GM12864 (cell line): ENCODE measurements around the gene NDRG3.

ENCODE experiments used
- DNase-seq: peaks from one replicate; pipeline ENCODE4 v3.0.0-alpha.2; 2011; ENCODE audit warnings: low read depth
- H3K4me3 ChIP-seq: 2 replicates; pipeline ENCODE4 v1.5.1; 2011; ENCODE audit warnings: mild to moderate bottlenecking, low read depth, low read length, control low read depth
- TF ChIP-seq, protein P1 (sequence below): IDR thresholded peaks from 2 replicates; pipeline ENCODE4 v1.5.1; 2011; ENCODE audit warnings: low read depth, mild to moderate bottlenecking, moderate library complexity, low read length, control low read depth, inconsistent platforms; ENCODE audit errors: missing control alignments

Gene NDRG3

DNA sequence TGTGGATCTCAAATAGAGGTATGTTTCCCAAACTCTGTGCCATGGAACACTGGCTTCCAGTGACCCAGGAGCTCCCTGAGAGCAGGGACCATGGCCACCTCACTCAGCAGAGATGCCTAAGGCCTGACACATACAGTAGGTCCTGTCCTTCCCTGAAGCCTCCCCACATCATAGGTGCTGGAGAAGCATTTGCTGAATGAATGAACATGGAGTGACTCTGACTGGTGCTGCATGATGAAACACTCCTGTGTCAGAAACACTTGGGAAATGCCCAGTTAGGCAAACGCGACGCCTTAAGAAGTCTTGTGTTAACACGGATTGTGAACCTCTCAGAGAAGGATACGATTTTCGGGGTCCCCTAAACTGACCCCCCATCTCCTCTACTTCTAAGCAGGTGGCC is 114.2 kb downstream of the NDRG3 start:
- TF ChIP-seq, protein P1, sequence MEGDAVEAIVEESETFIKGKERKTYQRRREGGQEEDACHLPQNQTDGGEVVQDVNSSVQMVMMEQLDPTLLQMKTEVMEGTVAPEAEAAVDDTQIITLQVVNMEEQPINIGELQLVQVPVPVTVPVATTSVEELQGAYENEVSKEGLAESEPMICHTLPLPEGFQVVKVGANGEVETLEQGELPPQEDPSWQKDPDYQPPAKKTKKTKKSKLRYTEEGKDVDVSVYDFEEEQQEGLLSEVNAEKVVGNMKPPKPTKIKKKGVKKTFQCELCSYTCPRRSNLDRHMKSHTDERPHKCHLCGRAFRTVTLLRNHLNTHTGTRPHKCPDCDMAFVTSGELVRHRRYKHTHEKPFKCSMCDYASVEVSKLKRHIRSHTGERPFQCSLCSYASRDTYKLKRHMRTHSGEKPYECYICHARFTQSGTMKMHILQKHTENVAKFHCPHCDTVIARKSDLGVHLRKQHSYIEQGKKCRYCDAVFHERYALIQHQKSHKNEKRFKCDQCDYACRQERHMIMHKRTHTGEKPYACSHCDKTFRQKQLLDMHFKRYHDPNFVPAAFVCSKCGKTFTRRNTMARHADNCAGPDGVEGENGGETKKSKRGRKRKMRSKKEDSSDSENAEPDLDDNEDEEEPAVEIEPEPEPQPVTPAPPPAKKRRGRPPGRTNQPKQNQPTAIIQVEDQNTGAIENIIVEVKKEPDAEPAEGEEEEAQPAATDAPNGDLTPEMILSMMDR = no peak
- H3K4me3 ChIP-seq = no peak overlapping the region
- DNase-seq = no peak

GRCh38 chr20:36629719-36630681 is 115.9 kb downstream of the NDRG3 start:
- H3K4me3 ChIP-seq = no peak overlapping the region
- no peak for DNase-seq
- TF ChIP-seq, protein P1 = no peak

DNA sequence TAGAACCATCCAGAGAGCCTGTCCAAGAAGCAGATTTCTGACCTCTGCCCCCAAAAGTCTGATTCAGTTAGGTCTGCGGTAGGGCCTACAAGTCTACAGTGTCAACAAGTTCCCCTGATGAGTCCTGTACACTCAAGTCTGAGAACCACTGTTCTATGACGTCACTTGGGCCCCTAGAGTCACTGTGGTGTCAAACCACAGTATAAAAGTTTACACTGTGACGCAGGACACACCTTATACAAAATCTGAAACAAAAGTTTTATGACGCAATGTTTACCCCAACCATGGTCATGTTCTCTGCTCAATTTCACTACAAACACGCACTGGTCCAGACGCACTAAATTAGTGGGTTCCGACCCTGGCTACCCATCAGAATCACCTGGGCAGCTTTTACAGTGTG is 117.8 kb downstream of the NDRG3 start:
- H3K4me3 ChIP-seq = no peak overlapping the region
- TF ChIP-seq, protein P1 = no peak

GRCh38 chr20:36624944-36625324 is 121.0 kb downstream of the NDRG3 start:
- no peak overlapping the region for H3K4me3 ChIP-seq
- TF ChIP-seq, protein P1 = no peak
- no peak for DNase-seq

More for the DNA sequence above, 117.8 kb downstream of the NDRG3 start:
- DNase-seq = no peak

DNA sequence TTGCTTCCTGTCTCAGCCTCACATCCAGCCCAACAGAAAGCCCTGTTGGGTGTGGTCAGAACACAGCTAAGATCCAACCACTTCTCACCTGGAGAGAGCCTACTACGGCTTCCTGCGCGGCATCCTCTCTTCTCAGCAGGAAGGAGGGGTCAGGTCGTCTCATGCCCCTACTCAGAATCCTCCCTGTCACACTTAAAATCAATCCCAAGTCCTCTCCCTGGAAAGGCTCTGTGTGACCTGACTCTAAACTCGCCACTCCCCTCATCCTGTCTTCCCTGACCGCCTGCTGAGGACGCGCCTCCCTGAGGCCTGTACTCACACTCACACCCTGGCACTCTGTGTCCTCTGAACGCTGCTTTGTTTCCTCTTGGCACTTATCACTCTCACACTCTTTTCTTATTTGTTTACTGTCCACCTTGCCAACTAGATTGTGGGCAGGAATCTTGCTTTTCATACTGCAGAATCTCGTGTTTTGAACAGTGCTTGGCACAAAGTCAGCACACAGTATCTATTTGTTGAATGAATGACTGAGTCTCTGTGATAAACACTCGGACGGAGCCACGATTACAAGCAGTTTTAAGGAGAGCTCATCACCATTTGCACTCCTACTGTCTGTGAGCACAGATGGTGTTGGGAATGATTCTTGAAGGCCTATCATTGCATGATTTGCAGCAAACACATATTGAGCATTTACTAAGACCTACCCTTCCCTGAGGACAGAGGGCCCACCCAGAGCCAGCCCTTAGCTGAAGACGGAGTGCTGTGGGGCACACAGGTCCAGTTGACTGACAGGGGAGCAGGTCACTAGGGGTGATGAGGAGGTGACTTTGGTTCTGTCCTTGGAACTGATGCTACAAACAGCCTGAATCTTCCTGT is 121.6 kb downstream of the NDRG3 start:
- TF ChIP-seq, protein P1 = no peak
- no peak overlapping the region for H3K4me3 ChIP-seq
- no peak for DNase-seq

- no peak for DNase-seq
- TF ChIP-seq, protein P1 = no peak
- H3K4me3 ChIP-seq = no peak overlapping the region
These were observed 122.4 kb downstream of the NDRG3 start for GRCh38 chr20:36623444-36623843.
